Liver (tissue), 3 donors: ENCODE measurements around the gene EDRF1.

ENCODE experiments used
- CTCF ChIP-seq: fragments of 150-350 bp; IDR thresholded peaks from 2 replicates; pipeline ENCODE4 v1.5.1; 2017; ENCODE audit warnings: improper control_type of control experiment, low read depth, low read length; ENCODE audit not compliant: missing input control
- EGR1 ChIP-seq, 2 donors: IDR thresholded peaks; 2 replicates each; pipeline ENCODE4 v1.6.1; 2016 to 2018; ENCODE audit warnings: antibody characterized with exemption in 2 of 2, low read depth in 2 of 2
- FOXA1 ChIP-seq: IDR thresholded peaks from 2 replicates; pipeline ENCODE4 v1.6.1; 2016; ENCODE audit warnings: antibody characterized with exemption
- FOXA2 ChIP-seq: IDR thresholded peaks from 2 replicates; pipeline ENCODE4 v1.6.1; 2016; ENCODE audit warnings: antibody characterized with exemption
- HNF4A ChIP-seq, 2 donors: conservative IDR thresholded peaks; 2 replicates each; pipeline ENCODE4 v1.6.1; 2016; ENCODE audit warnings: antibody characterized with exemption in 2 of 2, mild to moderate bottlenecking in 2 of 2
- JUND ChIP-seq, 2 donors: IDR thresholded peaks; 2 replicates each; pipeline ENCODE4 v1.6.1; 2016; ENCODE audit warnings: antibody characterized with exemption in 2 of 2
- MAX ChIP-seq: IDR thresholded peaks from 2 replicates; pipeline ENCODE4 v1.6.1; 2016; ENCODE audit warnings: antibody characterized with exemption
- NR2F2 ChIP-seq: IDR thresholded peaks from 2 replicates; pipeline ENCODE4 v1.6.1; 2016; ENCODE audit warnings: antibody characterized with exemption
- RAD21 ChIP-seq, 2 donors: IDR thresholded peaks; 2 replicates each; pipeline ENCODE4 v1.6.1; 2016; ENCODE audit warnings: antibody characterized with exemption in 2 of 2, mild to moderate bottlenecking in 2 of 2
- REST ChIP-seq: IDR thresholded peaks from 2 replicates; pipeline ENCODE4 v1.6.1; 2016; ENCODE audit warnings: antibody characterized with exemption, mild to moderate bottlenecking
- RXRA ChIP-seq, 2 donors: IDR thresholded peaks; 2 replicates each; pipeline ENCODE4 v1.6.1; 2017 to 2018; ENCODE audit warnings: antibody characterized with exemption in 2 of 2, mild to moderate bottlenecking in 1 of 2
- SP1 ChIP-seq: IDR thresholded peaks from 2 replicates; pipeline ENCODE4 v1.6.1; 2018; ENCODE audit warnings: antibody characterized with exemption, mild to moderate bottlenecking
- TAF1 ChIP-seq: conservative IDR thresholded peaks from 2 replicates; pipeline ENCODE4 v1.6.1; 2016; ENCODE audit warnings: antibody characterized with exemption, mild to moderate bottlenecking
- donor health status: healthy.
- donor health status: healthy.

GRCh38 chr10:125692601-125693523, 26.6 kb upstream of the EDRF1 start:
- TF ChIP-seq CTCF, result no peak
- no peak for TF ChIP-seq HNF4A (conservative IDR thresholded peaks at IDR 0.05)
- TF ChIP-seq TAF1, result no peak
- no peak for TF ChIP-seq SP1
- no peak for TF ChIP-seq JUND (IDR thresholded peaks at IDR 0.05)
- TF ChIP-seq MAX, result no peak
- no peak for TF ChIP-seq FOXA2
- TF ChIP-seq REST, result no peak
- TF ChIP-seq RXRA (IDR thresholded peaks at IDR 0.05), result no peak
- no peak for TF ChIP-seq EGR1 (IDR thresholded peaks at IDR 0.05; ENCODE audit: low read depth in 2 of 2)
- TF ChIP-seq RAD21 (IDR thresholded peaks at IDR 0.05), result no peak
- TF ChIP-seq FOXA1, result no peak
- no peak for TF ChIP-seq NR2F2
